Heart left ventricle (tissue), 16 donors: ENCODE measurements around the gene ZFP36. TPM values are rescaled to one million over a fixed set of nuclear protein-coding genes. Genes with fewer than 3 reads are reported as not detected.

Experiments used
- ATAC-seq, 4 donors: fragments of 200-7000 bp; cut with Tn5 transposase; one replicate each; pipeline ENCODE4 v1.9.1; 2020 to 2022; ENCODE audit warnings: moderate library complexity in 4 of 4, mild to moderate bottlenecking in 3 of 4, moderate number of reproducible peaks in 1 of 4
- DNase-seq, 5 donors: peaks; one replicate each; pipeline ENCODE4 v3.0.0-alpha.2; 2020
- H3K27ac ChIP-seq, 12 donors: fragments of 200-600 bp; sonication (generic) in 4 of 12; one replicate each; pipeline versions ENCODE4 v1.5.0 to v1.8.0; 2016 to 2022; ENCODE audit warnings: mild to moderate bottlenecking in 2 of 12
- H3K27me3 ChIP-seq, 9 donors: fragments of 200-600 bp; sonication (generic) in 2 of 9; one replicate each; pipeline versions ENCODE4 v1.5.1 to v1.8.0; 2016 to 2022; ENCODE audit warnings: mild to moderate bottlenecking in 3 of 9
- H3K36me3 ChIP-seq, 9 donors: fragments of 200-600 bp; sonication (generic) in 2 of 9; one replicate each; pipeline versions ENCODE4 v1.5.0 to v1.8.0; 2018 to 2022; ENCODE audit warnings: mild to moderate bottlenecking in 2 of 9
- H3K4me1 ChIP-seq, 12 donors: fragments of 200-600 bp; sonication (generic) in 4 of 12; one replicate each; pipeline versions ENCODE4 v1.5.0 to v1.8.0; 2016 to 2022; ENCODE audit warnings: mild to moderate bottlenecking in 3 of 12
- H3K4me3 ChIP-seq, 12 donors: fragments of 200-600 bp; sonication (generic) in 4 of 12; one replicate each; pipeline versions ENCODE4 v1.5.0 to v1.8.0; 2017 to 2022; ENCODE audit warnings: mild to moderate bottlenecking in 9 of 12, moderate library complexity in 4 of 12
- H3K9me3 ChIP-seq, 12 donors: fragments of 200-600 bp; sonication (generic) in 4 of 12; one replicate each; pipeline versions ENCODE4 v1.5.0 to v1.8.0; 2016 to 2022; ENCODE audit warnings: mild to moderate bottlenecking in 1 of 12
- CTCF ChIP-seq, 12 donors: fragments of 200-600 bp; sonication (generic) in 4 of 12; IDR thresholded peaks; one replicate each; pipeline versions ENCODE4 v1.5.0 to v1.8.0; 2018 to 2022; ENCODE audit warnings: antibody characterized with exemption in 12 of 12, mild to moderate bottlenecking in 5 of 12
- POLR2A ChIP-seq, 2 donors: fragments of 450-650 bp; IDR thresholded peaks; one replicate each; pipeline ENCODE4 v1.6.1; 2017; ENCODE audit warnings: antibody characterized with exemption in 2 of 2, mild to moderate bottlenecking in 2 of 2, moderate library complexity in 2 of 2
- WGBS, 4 donors: extraction: QIAGEN DNeasy Blood & Tissue Kit in 2 of 4; methylation state at CpG; one replicate each; pipeline versions ENCODE4 v1.1.5 to v1.1.7; 2013 to 2018; 5-methylcytosine and 5-hydroxymethylcytosine counted together
- intact Hi-C, 10 donors: fragments of 100-400 bp; cut with DNase I; formaldehyde crosslinking; loops; one replicate each; pipeline versions ENCODE4 v1.11.1 to v1.14.2; 2022
- long read RNA-seq, 3 donors: library from polyadenylated mRNA; unstranded; transcript quantifications; one replicate each; pipeline ENCODE4 v2.0.0, GENCODE V29; 2020 to 2021
- polyA plus RNA-seq, 2 donors: library from polyadenylated mRNA; stranded (reverse); fragments of 200-250 nt; gene quantifications; one replicate each; pipeline ENCODE4 v1.2.3, GENCODE V29; 2013
- total RNA-seq, 9 donors: library from RNA; depleted of rRNA in 2 of 9; stranded (reverse); fragments of >200 nt in 2 of 9; fragmentation: NEBNext Ultra II Directional in 3 of 9; extraction: Animal tissue kit (Norgen Biotek cat#: 25700) in 3 of 9; gene quantifications; one replicate each; pipeline versions ENCODE4 v1.1.0 to v1.2.4, GENCODE V29; 2016 to 2023
- donor health status: ischemic (EF 13 %, LVEDD 7.1; RV severe dilation, severe dysfunction).
- donor health status: healthy with polysubstance abuse.
- donor health status: DM: no; HTN: yes; CAD: no.
- donor health status: DM: no; HTN: no; CAD: no.
- donor health status: ischemic (EF 25% LVEDD 6.9; RV normal size, moderate dysfunction).
- donor health status: ischemic (EF 25% LVEDD 5.7; RV mildly dilated, moderate dysfunction).
- donor health status: healthy.
- donor health status: DM: yes; HTN: yes; CAD: no.
- donor health status: ischemic (EF 35%, LVEDD 5.7; RV mildly dilated, moderate dysfunction).
- donor health status: nonischemic (EF 11% LVEDD 7.7; RV severe dilation, severe dysfunction).
- donor health status: DM: yes; HTN: yes; CAD: no.
- donor health status: PGD.
- donor health status: ischemic (EF 29% LVEDD 5.4; RV normal size, mild dysfunction).
- donor health status: nonischemic (EF 23%, LVEDD 6.1; RV moderate dilation, normal function).

The ZFP36 gene
- 100 to 1,000 TPM in 2 of 9 donors, 10 to 100 TPM in 7; 16.1 to 145 (median 51.1) TPM for total RNA-seq
- polyA plus RNA-seq = 10 to 100 TPM; 45.8 to 65.1 TPM
- long read RNA-seq, donor 1, partial matches to known transcripts = 0 of 16 reads
- long read RNA-seq, donor 1, other reads (novel, unspliced or antisense) = 13 of 16 reads
- long read RNA-seq, donor 2, transcript ZFP36-203 (2 exons, 1,786 nt) = major isoform, 32 of 108 reads
- long read RNA-seq, donor 2, partial matches to known transcripts = 0 of 108 reads
- long read RNA-seq, donor 2, other reads (novel, unspliced or antisense) = 76 of 108 reads
- long read RNA-seq, donor 3, transcript ZFP36-203 (2 exons, 1,786 nt) = major isoform, 6 of 20 reads
- long read RNA-seq, donor 3, partial matches to known transcripts = 0 of 20 reads
- long read RNA-seq, donor 3, other reads (novel, unspliced or antisense) = 14 of 20 reads

GRCh38 chr19:39406656-39407409, at the start of gene ZFP36:
Gene ZFP36, plus strand, starts transcription at chr19:39406847. Its CDS starts 58 bp downstream, at chr19:39406905.
- peak; percentile 20 to 58 (median 42) for ATAC-seq
- peak; percentile 91 to 95 (median 92) for DNase-seq
- Histone ChIP-seq H3K36me3 (peaks cover 3 to 26% (median 14%) of the 10 kb centered on the region in 9 donors), H3K4me3 (peak within 1 kb of the TSS; percentile 59 to 100 (median 96)), H3K4me1 (peaks cover 7 to 68% (median 37%) of the 10 kb centered on the region in 12 donors), H3K27ac (peak within 1 kb of the TSS; percentile 94 to 100 (median 99)), H3K9me3 (no peaks in the 10 kb centered on the region), H3K27me3 (peaks cover 0 to under 1% (median 0%) of the 10 kb centered on the region in 9 donors)
- peak; percentile 66 to 99 for TF ChIP-seq POLR2A (IDR thresholded peaks at IDR 0.05)
- peak in 1 of 12 donors; percentile 15 for TF ChIP-seq CTCF (IDR thresholded peaks at IDR 0.05)
- WGBS, 4 donors = 1% methylated on average over 29 to 56 of the region's 56 CpGs
- intact Hi-C loops = no loop called here

- DNase-seq (no peak), ATAC-seq (no peak)
- Histone ChIP-seq H3K36me3 (peaks cover 3 to 99% (median 92%) of the 10 kb centered on the region in 9 donors), H3K27ac (no peak overlapping the region), H3K9me3 (no peaks in the 10 kb centered on the region), H3K4me3 (no peak overlapping the region), H3K27me3 (no peaks in the 10 kb centered on the region), H3K4me1 (peaks cover 0 to 19% (median 9%) of the 10 kb centered on the region in 12 donors)
- intact Hi-C loops = no loop called here
- 93 to 98% (median 94%) methylated on average over 3 of the region's 3 CpGs for WGBS, 4 donors
- TF ChIP-seq CTCF (IDR thresholded peaks at IDR 0.05) (no peak), POLR2A (IDR thresholded peaks at IDR 0.05) (no peak)
Measured at GRCh38 chr19:39359026-39359425, 47.6 kb upstream of the ZFP36 start.

GRCh38 chr19:39360599-39360998, 46.0 kb upstream of the ZFP36 start:
- peaks cover 3 to 96% (median 79%) of the 10 kb centered on the region in 9 donors for H3K36me3 ChIP-seq
- DNase-seq (no peak), ATAC-seq (no peak)
- H3K27me3 ChIP-seq = no peaks in the 10 kb centered on the region
- no peaks in the 10 kb centered on the region for H3K9me3 ChIP-seq
- 79 to 100% (median 97%) methylated on average over 1 of the region's 1 CpG for WGBS, 4 donors
- intact Hi-C loops = no loop called here
- TF ChIP-seq CTCF (IDR thresholded peaks at IDR 0.05) (no peak), POLR2A (IDR thresholded peaks at IDR 0.05) (no peak)
- H3K4me1 ChIP-seq = peaks cover 0 to 25% (median 9%) of the 10 kb centered on the region in 12 donors
- H3K4me3 ChIP-seq = no peak overlapping the region
- no peak overlapping the region for H3K27ac ChIP-seq
